Activated CD4-positive, alpha-beta T cell treated with anti-CD3 and anti-CD28 coated beads, Interleukin-10, Interleukin-2, amounts not matched to agents 100 ng/mL and 50 ng/mL, durations not matched to agents 16 hours and 8 hours (primary cell): Measurements from ENCODE around the gene HOMER3.

Experiments used
- DNase-seq: peaks from one replicate; pipeline ENCODE4 v3.0.0-alpha.2; 2020

Gene HOMER3

GRCh38 chr19:18900700-18901481 is 40.1 kb downstream of the HOMER3 start:
- DNase-seq, result no peak

- DNase-seq, result no peak
Observed at GRCh38 chr19:18899624-18900560, 41.1 kb downstream of the HOMER3 start.

- DNase-seq, result no peak
Observed at GRCh38 chr19:18898607-18899408, 42.2 kb downstream of the HOMER3 start.

GRCh38 chr19:18898081-18898606 is 42.9 kb downstream of the HOMER3 start:
- DNase-seq, result no peak

- no peak for DNase-seq
Observed at GRCh38 chr19:18897094-18898029, 43.7 kb downstream of the HOMER3 start.

- no peak for DNase-seq
Observed at GRCh38 chr19:18896421-18896841, 44.6 kb downstream of the HOMER3 start.

GRCh38 chr19:18895824-18896341 is 45.1 kb downstream of the HOMER3 start, which contains the start of gene CERS1:
Gene CERS1 (minus strand): TSS chr19:18896158. CDS start chr19:18896072, 86 bp downstream.
- no peak for DNase-seq

- DNase-seq, result no peak
Observed at GRCh38 chr19:18895038-18895823, 45.8 kb downstream of the HOMER3 start.

- no peak for DNase-seq
Observed at GRCh38 chr19:18894254-18895037, 46.6 kb downstream of the HOMER3 start.

GRCh38 chr19:18893587-18894253 is 47.3 kb downstream of the HOMER3 start:
- no peak for DNase-seq

- no peak for DNase-seq
Observed at GRCh38 chr19:18889949-18890745, 50.9 kb downstream of the HOMER3 start.

- DNase-seq, result no peak
Observed at GRCh38 chr19:18886972-18887371, 54.0 kb downstream of the HOMER3 start.

GRCh38 chr19:18883526-18884304 is 57.3 kb downstream of the HOMER3 start:
- DNase-seq, result no peak

- DNase-seq, result no peak
Observed at GRCh38 chr19:18881491-18881890, 59.5 kb downstream of the HOMER3 start.

GRCh38 chr19:18879579-18880373 is 61.2 kb downstream of the HOMER3 start:
- DNase-seq, result peak; percentile 34
